NCI-H345 treated with DMSO at 0.1 percent for 48 hours (cell line): Measurements from ENCODE around the gene ZNF646.

Experiments used
- DNase-seq: peaks from one replicate; lab custom pipeline; 2025; ENCODE audit not compliant: unreplicated experiment; lab: John Stamatoyannopoulos, UW

The ZNF646 gene

GRCh38 chr16:31108035-31108793 lies 34.0 kb downstream of the ZNF646 start, which contains the start of gene BCKDK:
Gene BCKDK (plus strand): TSS chr16:31108386. CDS start chr16:31109224, 838 bp downstream.
- DNase-seq = peak; percentile 74

DNA sequence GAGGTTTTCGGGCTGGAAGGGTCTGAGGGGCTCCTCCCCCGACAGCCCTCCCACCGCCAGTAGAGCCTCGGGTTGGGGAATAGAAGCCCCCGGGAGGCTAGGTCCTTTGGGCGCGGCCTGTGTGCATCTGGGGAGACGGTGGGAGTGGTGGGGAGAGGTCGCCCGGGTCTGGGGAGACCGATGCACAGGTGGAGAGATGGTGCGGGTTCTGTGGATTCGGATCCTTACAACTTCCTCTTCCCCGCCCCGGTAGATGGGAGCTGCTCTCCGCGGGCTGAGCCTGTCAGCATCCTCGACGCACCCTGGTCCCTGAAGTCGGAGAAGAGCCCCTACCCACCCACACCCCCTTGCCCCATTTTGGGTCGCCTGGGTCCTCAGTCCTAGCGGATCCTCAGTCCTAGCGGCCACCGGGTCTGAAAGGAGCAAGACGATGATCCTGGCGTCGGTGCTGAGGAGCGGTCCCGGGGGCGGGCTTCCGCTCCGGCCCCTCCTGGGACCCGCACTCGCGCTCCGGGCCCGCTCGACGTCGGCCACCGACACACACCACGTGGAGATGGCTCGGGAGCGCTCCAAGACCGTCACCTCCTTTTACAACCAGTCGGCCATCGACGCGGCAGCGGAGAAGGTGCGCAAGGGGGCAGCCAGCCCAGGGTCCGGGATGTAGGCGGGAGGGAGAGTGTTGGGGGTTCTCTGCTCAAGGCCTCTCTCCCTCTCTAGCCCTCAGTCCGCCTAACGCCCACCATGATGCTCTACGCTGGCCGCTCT lies 34.8 kb downstream of the ZNF646 start:
- no peak for DNase-seq

DNA sequence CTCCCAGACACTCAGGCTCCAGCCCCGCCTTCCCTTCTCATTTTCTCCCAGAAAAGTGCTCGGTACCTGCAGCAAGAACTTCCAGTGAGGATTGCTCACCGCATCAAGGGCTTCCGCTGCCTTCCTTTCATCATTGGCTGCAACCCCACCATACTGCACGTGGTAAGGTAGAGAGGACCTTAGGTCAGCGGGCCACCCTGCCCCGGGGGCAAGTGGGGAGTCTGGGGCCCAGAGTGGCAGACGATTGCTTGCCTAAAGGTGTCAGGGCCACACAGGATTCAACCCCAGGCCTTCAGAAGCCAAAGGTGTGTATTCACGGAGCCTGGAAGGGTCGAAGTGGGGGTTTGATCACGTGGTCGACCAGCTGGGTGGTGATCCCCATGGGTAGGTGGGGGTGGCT lies 35.4 kb downstream of the ZNF646 start:
- DNase-seq = no peak

- DNase-seq = no peak
Observed at GRCh38 chr16:31110106-31111034, 36.1 kb downstream of the ZNF646 start.

GRCh38 chr16:31111881-31112466 lies 37.8 kb downstream of the ZNF646 start:
- no peak for DNase-seq

DNA sequence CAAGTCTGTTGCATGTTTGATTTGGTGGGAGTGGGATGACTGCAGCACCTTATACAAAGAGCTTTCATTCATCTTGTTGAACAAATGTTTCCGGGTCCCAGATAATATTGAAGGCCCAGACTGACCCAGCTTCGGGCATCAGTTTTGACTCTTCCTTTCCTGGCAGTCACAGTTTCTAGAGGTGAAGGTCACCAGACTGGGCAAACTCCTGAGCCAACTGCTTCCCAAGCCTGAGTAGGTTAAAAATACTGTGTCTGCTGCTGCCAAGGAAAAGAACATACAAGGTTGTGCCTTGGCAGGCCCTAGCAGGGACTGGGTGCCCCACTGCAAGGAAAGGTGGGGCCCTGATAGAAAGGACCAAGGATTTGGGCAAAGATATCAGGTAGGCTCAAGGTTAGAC lies 38.5 kb downstream of the ZNF646 start:
- DNase-seq = no peak

DNA sequence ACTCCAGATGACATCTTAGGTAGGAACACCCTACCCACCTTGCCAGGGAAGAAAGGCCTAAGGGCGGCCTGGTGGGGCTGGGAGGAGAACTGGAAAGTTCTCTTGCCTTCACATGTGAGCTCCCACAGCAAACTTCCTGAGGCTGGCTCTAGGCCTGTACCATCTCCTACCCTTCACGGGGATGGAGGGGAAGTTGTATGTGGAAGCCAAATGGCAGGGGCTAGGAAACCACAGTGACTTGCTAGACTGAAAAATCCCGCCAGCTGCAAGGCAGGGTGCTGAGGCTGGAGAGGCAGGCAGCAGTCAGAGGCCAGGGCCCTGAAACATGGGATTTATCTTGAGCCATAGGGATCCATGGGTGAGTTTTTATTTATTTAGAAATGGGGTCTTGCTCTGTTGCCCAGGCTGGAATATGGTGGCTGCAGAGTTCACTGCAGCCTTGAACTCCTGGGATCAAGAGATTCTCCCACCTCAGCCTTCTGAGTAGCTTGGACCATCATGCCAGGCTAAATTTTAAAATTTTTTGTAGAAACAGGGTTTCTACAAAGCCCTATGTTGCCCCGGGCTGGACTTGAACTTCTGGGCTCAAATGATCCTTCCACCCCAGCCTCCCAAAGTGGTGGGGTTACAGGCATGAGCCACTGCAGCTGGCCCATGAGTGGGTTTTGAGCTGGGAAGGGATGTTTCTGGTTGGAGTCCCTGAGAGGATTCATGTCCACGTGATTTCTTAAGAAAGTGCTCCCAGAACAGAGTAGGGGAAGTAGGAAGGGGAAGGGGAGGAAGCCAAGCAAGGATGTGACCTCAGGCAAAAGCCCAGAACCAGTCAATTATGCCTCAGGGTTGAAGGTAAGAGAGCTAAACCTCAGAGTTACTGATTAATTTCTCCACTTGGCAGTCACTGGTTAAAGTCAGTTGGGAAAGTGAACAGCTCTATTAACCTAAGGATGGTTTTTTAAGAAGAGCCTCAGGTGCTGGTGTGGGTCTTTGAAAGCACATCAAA lies 39.2 kb downstream of the ZNF646 start:
- no peak for DNase-seq

GRCh38 chr16:31114468-31114867 lies 40.2 kb downstream of the ZNF646 start:
- DNase-seq = no peak

DNA sequence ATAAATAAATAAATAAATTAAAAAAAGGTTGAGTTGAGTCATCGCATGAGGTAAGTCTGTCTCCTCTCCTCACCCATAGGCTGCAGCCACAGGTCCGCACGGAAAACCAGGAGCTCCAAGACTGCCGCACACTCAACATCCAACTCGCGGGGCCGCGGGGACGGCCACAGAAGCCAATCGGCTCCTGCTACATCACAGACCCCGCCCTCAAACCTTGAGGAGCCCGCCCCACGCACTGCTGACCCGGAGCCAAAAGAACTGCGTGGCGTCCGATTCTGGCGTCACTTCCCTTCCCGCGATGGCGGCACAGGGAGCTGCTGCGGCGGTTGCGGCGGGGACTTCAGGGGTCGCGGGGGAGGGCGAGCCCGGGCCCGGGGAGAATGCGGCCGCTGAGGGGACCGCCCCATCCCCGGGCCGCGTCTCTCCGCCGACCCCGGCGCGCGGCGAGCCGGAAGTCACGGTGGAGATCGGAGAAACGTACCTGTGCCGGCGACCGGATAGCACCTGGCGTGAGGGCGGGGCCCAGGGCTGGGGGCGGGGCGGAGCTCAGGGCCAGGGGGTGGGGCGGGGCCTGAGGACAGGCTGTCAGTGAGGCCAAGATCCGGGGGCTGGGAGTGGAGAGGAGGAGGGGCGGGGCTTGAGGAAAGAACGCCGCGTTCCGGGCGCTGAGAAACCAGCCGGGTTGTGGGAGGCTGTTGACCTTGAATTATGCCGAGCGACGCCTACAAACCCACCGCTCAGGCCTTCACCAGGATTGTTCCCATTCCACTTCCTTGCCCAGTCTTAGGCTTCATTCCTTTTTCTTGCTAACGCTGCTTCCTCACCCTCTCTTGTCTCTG lies 43.4 kb downstream of the ZNF646 start, which contains the start of gene KAT8:
TSS of gene KAT8 (plus strand) at position 281 of the 839 bp plus-strand sequence. CDS start at position 299, 18 bp downstream.
- peak; percentile 97 for DNase-seq

GRCh38 chr16:31118223-31119155 lies 44.3 kb downstream of the ZNF646 start:
- DNase-seq = no peak

- DNase-seq = no peak
Observed at GRCh38 chr16:31120129-31120528, 45.9 kb downstream of the ZNF646 start.

- no peak for DNase-seq
Observed at GRCh38 chr16:31125844-31126243, 51.6 kb downstream of the ZNF646 start.

DNA sequence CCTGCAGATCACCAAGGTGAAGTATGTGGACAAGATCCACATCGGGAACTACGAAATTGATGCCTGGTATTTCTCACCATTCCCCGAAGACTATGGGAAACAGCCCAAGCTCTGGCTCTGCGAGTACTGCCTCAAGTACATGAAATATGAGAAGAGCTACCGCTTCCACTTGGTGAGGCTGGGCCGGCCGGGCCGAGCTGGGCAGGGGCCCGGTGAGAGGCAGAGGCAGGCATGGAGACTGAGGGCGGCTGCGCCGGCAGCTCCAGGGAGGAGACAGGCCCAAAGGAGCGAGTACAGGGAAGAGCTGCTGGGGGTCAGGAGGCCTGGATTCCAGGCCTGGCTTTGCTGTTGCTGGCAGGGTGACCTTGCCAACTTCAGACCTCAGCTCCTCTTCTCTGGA lies 53.0 kb downstream of the ZNF646 start:
- DNase-seq = no peak

GRCh38 chr16:31128711-31129567 lies 54.7 kb downstream of the ZNF646 start:
- DNase-seq = no peak

DNA sequence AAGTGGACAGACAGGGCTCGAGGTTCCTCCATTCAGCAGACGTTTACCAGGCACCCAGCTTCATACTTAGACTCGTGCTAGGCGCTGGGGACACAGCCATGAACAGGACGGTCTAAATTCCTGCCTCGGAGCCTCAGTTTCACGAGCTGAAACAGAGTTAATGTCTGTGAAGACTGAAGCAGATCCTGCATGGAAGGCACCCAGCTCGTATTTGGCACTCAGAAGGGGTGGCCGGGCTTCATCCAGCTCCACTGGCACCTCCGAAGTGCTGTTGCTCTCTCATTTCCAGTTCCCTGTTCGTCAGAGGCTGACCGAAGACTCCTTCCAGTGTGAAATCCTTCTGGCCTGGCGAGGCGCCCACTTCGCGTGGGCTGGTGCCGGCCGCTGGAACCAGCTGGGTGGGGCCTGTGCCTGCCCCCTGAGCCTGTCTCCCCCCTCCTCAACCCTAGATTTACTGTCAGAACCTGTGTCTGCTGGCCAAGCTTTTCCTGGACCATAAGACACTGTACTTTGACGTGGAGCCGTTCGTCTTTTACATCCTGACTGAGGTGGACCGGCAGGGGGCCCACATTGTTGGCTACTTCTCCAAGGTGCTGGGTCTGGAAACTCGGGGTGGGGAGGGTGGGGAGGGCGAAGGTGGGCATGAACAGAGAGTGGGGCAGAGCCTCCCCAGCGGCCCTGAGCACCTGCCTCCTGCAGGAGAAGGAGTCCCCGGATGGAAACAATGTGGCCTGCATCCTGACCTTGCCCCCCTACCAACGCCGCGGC lies 55.5 kb downstream of the ZNF646 start:
- no peak for DNase-seq

DNA sequence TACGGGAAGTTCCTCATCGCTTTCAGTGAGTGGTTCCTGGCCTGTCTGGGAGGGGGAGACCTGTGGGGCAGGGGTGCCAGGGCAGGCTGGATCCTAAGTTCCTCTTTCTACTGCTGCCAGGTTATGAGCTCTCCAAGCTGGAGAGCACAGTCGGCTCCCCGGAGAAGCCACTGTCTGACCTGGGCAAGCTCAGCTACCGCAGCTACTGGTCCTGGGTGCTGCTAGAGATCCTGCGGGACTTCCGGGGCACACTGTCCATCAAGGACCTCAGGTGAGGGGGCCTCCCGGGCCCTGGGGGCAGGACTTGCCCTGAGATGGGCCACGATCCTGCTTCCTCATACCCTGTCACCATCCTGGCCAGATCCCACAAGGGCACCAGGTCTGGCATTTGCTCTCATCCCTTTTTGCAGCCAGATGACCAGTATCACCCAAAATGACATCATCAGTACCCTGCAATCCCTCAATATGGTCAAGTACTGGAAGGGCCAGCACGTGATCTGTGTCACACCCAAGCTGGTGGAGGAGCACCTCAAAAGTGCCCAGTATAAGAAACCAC lies 56.2 kb downstream of the ZNF646 start:
- DNase-seq = no peak
